Measurements from ENCODE around the gene KIAA1671.

Gene KIAA1671

DNA sequence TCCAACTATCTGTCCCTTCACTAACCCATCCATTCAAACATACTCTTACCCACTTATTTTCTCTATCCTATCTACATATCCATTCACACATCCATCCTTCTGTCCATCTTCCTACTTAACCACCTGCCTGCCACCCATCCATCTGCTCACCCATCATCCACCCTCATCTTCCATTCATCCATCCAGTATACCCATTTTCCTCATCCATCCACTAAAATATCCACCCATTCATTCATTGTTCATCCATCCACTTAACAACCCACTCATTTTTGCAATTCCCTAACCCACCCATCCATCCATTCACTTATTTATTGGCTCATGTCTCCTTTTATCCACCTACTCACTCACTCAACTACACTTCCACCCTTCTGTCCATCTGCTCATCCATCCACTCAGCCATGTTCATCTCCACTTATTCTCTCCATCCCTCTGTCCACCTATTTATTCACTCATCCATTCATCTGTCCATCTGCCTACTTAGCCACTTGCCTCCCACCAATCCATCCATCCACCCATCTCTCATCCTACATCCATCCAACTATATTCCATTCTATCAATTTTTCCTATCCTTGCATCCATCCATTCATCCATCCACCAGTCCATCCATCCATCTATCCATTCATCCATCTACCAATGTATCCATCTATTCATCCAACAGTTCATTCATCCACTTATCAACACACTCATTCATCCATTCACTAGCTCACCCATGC, 16.6 kb upstream of the KIAA1671 start:
- no peaks in the 10 kb centered on the region for H3K27me3 ChIP-seq (ENCODE audit: insufficient read depth, low read length)
- no peaks in the 10 kb centered on the region for H4K20me1 ChIP-seq (ENCODE audit: insufficient read depth, low read length)
- H3K4me1 ChIP-seq (ENCODE audit: insufficient read depth, low read length, severe bottlenecking) = no peaks in the 10 kb centered on the region
- H3K9me2 ChIP-seq (ENCODE audit: low read depth, low read length) = no peaks in the 10 kb centered on the region
- no peak overlapping the region for H2AFZ ChIP-seq (ENCODE audit: low read length)
- no peak overlapping the region for H3K9ac ChIP-seq (ENCODE audit: low read length)
- H3K4me3 ChIP-seq (ENCODE audit: low read depth, low read length, poor library complexity, severe bottlenecking) = no peak overlapping the region
- H3K79me2 ChIP-seq (ENCODE audit: insufficient read depth, low read length) = no peaks in the 10 kb centered on the region
- no peaks in the 10 kb centered on the region for H3K36me3 ChIP-seq (ENCODE audit: insufficient read depth, low read length)
- H3K27ac ChIP-seq (ENCODE audit: low read depth, low read length, poor library complexity, severe bottlenecking) = no peak overlapping the region
- no peaks in the 10 kb centered on the region for H3F3A ChIP-seq (ENCODE audit: insufficient read depth, low read length)
- H3K9me3 ChIP-seq (ENCODE audit: low read length) = no peaks in the 10 kb centered on the region
- H3K4me2 ChIP-seq (ENCODE audit: low read length) = no peak overlapping the region
- TF ChIP-seq, protein P1, sequence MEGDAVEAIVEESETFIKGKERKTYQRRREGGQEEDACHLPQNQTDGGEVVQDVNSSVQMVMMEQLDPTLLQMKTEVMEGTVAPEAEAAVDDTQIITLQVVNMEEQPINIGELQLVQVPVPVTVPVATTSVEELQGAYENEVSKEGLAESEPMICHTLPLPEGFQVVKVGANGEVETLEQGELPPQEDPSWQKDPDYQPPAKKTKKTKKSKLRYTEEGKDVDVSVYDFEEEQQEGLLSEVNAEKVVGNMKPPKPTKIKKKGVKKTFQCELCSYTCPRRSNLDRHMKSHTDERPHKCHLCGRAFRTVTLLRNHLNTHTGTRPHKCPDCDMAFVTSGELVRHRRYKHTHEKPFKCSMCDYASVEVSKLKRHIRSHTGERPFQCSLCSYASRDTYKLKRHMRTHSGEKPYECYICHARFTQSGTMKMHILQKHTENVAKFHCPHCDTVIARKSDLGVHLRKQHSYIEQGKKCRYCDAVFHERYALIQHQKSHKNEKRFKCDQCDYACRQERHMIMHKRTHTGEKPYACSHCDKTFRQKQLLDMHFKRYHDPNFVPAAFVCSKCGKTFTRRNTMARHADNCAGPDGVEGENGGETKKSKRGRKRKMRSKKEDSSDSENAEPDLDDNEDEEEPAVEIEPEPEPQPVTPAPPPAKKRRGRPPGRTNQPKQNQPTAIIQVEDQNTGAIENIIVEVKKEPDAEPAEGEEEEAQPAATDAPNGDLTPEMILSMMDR (IDR thresholded peaks at IDR 0.05; ENCODE audit: low read length) = no peak
- no peak for TF ChIP-seq EZH2 (IDR thresholded peaks at IDR 0.05; ENCODE audit: borderline replicate concordance, low read length)

DNA sequence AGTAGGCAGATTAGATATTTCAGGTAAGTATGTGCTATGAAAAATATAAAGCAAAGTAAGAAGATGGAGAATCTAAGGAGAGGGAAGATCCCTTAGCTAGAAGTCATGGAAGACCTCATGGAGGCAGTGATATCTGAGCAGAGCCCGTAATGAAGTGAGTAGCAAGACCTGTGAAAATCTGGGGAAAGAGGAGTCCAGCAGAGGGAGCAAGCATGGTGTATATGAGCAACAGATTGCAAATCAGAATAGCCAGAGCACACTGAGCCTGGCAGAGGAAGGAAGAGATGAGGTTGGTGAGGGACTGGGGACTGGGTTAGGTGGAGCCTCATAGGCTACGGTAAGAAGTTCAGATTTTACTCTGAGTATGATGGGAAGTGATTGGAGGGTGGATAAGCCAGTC, 15.4 kb upstream of the KIAA1671 start:
- Histone ChIP-seq H3K4me1 (ENCODE audit: insufficient read depth, low read length, severe bottlenecking) (no peaks in the 10 kb centered on the region), H3K9ac (ENCODE audit: low read length) (no peak overlapping the region), H3K9me2 (ENCODE audit: low read depth, low read length) (no peaks in the 10 kb centered on the region), H3F3A (ENCODE audit: insufficient read depth, low read length) (no peaks in the 10 kb centered on the region), H3K9me3 (ENCODE audit: low read length) (no peaks in the 10 kb centered on the region), H3K4me3 (ENCODE audit: low read depth, low read length, poor library complexity, severe bottlenecking) (no peak overlapping the region), H3K79me2 (ENCODE audit: insufficient read depth, low read length) (no peaks in the 10 kb centered on the region), H3K27me3 (ENCODE audit: insufficient read depth, low read length) (no peaks in the 10 kb centered on the region), H3K4me2 (ENCODE audit: low read length) (no peak overlapping the region), H3K36me3 (ENCODE audit: insufficient read depth, low read length) (no peaks in the 10 kb centered on the region), H3K27ac (ENCODE audit: low read depth, low read length, poor library complexity, severe bottlenecking) (no peak overlapping the region), H2AFZ (ENCODE audit: low read length) (no peak overlapping the region), H4K20me1 (ENCODE audit: insufficient read depth, low read length) (no peaks in the 10 kb centered on the region)
- TF ChIP-seq, protein P1 (IDR thresholded peaks at IDR 0.05; ENCODE audit: low read length) = peak; percentile 34; the same call in 1 of the 2 replicates
- no peak for TF ChIP-seq EZH2 (IDR thresholded peaks at IDR 0.05; ENCODE audit: borderline replicate concordance, low read length)

DNA sequence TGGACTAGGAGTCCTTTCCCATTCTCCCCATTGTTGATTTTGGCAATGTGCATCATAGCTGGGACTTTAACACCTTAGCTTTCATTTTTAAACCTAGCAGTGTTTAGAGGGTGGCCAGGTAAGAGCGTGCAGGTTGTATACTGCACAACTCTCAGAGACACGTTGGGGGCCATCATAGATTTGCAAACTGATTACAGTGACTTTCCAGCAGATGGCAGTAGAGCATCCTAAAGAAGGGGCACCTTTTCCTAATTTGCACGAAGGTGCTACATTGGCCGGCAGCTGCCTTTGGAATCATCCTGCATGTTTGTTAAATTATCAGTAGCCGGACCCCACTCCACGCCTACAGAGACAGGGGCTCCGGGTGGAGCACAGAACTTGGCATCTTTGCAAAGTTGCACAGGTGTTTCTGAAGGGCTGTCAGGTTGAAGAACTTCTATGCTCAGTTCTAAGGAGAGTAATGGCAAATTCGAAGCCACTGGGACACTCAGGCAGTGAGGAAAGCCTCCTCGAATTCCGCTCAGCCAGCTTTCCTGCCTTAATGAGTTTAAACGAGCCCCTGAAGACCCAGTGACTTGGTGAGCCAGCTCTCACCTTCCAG, 13.7 kb upstream of the KIAA1671 start:
- H3K4me3 ChIP-seq (ENCODE audit: low read depth, low read length, poor library complexity, severe bottlenecking) = no peak overlapping the region
- no peaks in the 10 kb centered on the region for H3K79me2 ChIP-seq (ENCODE audit: insufficient read depth, low read length)
- no peaks in the 10 kb centered on the region for H3K4me1 ChIP-seq (ENCODE audit: insufficient read depth, low read length, severe bottlenecking)
- H3K4me2 ChIP-seq (ENCODE audit: low read length) = no peak overlapping the region
- H3K36me3 ChIP-seq (ENCODE audit: insufficient read depth, low read length) = no peaks in the 10 kb centered on the region
- H3K27me3 ChIP-seq (ENCODE audit: insufficient read depth, low read length) = no peaks in the 10 kb centered on the region
- H4K20me1 ChIP-seq (ENCODE audit: insufficient read depth, low read length) = no peaks in the 10 kb centered on the region
- H3F3A ChIP-seq (ENCODE audit: insufficient read depth, low read length) = no peaks in the 10 kb centered on the region
- H3K9me2 ChIP-seq (ENCODE audit: low read depth, low read length) = no peaks in the 10 kb centered on the region
- no peaks in the 10 kb centered on the region for H3K9me3 ChIP-seq (ENCODE audit: low read length)
- H3K9ac ChIP-seq (ENCODE audit: low read length) = no peak overlapping the region
- no peak overlapping the region for H3K27ac ChIP-seq (ENCODE audit: low read depth, low read length, poor library complexity, severe bottlenecking)
- H2AFZ ChIP-seq (ENCODE audit: low read length) = no peak overlapping the region
- TF ChIP-seq EZH2 (IDR thresholded peaks at IDR 0.05; ENCODE audit: borderline replicate concordance, low read length) = no peak
- TF ChIP-seq, protein P1 (IDR thresholded peaks at IDR 0.05; ENCODE audit: low read length) = peak; percentile 71
